OCI-LY7 (cell line): ENCODE data around the gene F7. TPM values are rescaled to one million over a fixed set of nuclear protein-coding genes. Genes with fewer than 3 reads are reported as not detected.

Experiments
- BruUV-seq: library from RNA; stranded (reverse); fragments of 400-500 nt; replicated peaks from 2 replicates; lab custom pipeline; 2021; lab: Mats Ljungman, UMichigan
- CTCF ChIA-PET: fragments of 300-600 bp; sonication (Branson Sonifier 250); formaldehyde crosslinking; loops from one replicate; lab custom pipeline; 2022; ENCODE audit warnings: antibody characterized with exemption; ENCODE audit not compliant: unreplicated experiment; lab: Charles Lee
- POLR2A ChIA-PET: fragments of 300-600 bp; sonication (Branson Sonifier 250); formaldehyde crosslinking; loops from one replicate; lab custom pipeline; 2022; ENCODE audit warnings: antibody characterized with exemption; lab: Charles Lee
- DNase-seq: peaks from one replicate; pipeline ENCODE4 v3.0.0-alpha.2; 2015; ENCODE audit warnings: low spot score
- H2AFZ ChIP-seq: fragments of 200-600 bp; sonication (generic), shearing (Covaris generic); 2 replicates; pipeline ENCODE4 v1.6.1; 2014; ENCODE audit warnings: mild to moderate bottlenecking, antibody characterized with exemption, low read length, moderate library complexity
- H3K27ac ChIP-seq: fragments of 200-600 bp; sonication (generic); 2 replicates; pipeline ENCODE4 v1.5.1; 2014; ENCODE audit warnings: mixed run types, low read depth, mild to moderate bottlenecking, moderate library complexity, low read length, inconsistent platforms; ENCODE audit not compliant: poor library complexity, severe bottlenecking
- H3K36me3 ChIP-seq: fragments of 200-600 bp; sonication (generic); 2 replicates; pipeline ENCODE4 v1.6.1; 2014; ENCODE audit warnings: mild to moderate bottlenecking, antibody characterized with exemption, low read length, moderate library complexity, mixed read lengths; ENCODE audit not compliant: insufficient read depth
- H3K4me1 ChIP-seq: fragments of 200-600 bp; sonication (generic); 2 replicates; pipeline ENCODE4 v1.5.1; 2014; ENCODE audit warnings: mild to moderate bottlenecking, low read length; ENCODE audit not compliant: insufficient read depth, poor library complexity, severe bottlenecking
- H3K4me2 ChIP-seq: fragments of 200-600 bp; sonication (generic); 2 replicates; pipeline ENCODE4 v1.6.1; 2014; ENCODE audit warnings: mild to moderate bottlenecking, low read length
- H3K4me3 ChIP-seq: fragments of 200-600 bp; sonication (generic); 2 replicates; pipeline ENCODE4 v1.5.1; 2014; ENCODE audit warnings: mild to moderate bottlenecking, low read depth, low read length; ENCODE audit not compliant: poor library complexity, severe bottlenecking
- H3K79me2 ChIP-seq: fragments of 200-600 bp; sonication (generic); 2 replicates; pipeline ENCODE4 v1.6.1; 2016; ENCODE audit warnings: low read depth, mild to moderate bottlenecking, low read length, moderate library complexity, mixed read lengths; ENCODE audit not compliant: insufficient read depth
- H3K9me2 ChIP-seq: fragments of 200-600 bp; sonication (generic); 2 replicates; pipeline ENCODE4 v1.6.1; 2016; ENCODE audit warnings: mild to moderate bottlenecking, low read length, mixed read lengths; ENCODE audit not compliant: insufficient read depth
- H3K9me3 ChIP-seq: fragments of 200-600 bp; sonication (generic); 2 replicates; pipeline ENCODE4 v1.6.1; 2014; ENCODE audit warnings: mild to moderate bottlenecking, mixed run types, low read length, mixed read lengths
- H4K20me1 ChIP-seq: fragments of 200-600 bp; sonication (generic); 2 replicates; pipeline ENCODE4 v1.6.1; 2014; ENCODE audit warnings: mild to moderate bottlenecking, antibody characterized with exemption, low read length, moderate library complexity, mixed read lengths; ENCODE audit not compliant: insufficient read depth
- CTCF ChIP-seq: fragments of 200-600 bp; sonication (generic); conservative IDR thresholded peaks from 2 replicates; pipeline ENCODE4 v1.5.1; 2014; ENCODE audit warnings: mild to moderate bottlenecking, antibody characterized with exemption, low read length, moderate library complexity, mixed read lengths
- EZH2phosphoT487 ChIP-seq: fragments of 200-600 bp; sonication (generic); IDR thresholded peaks from 2 replicates; pipeline ENCODE4 v1.6.1; 2018; ENCODE audit warnings: low read depth, borderline replicate concordance, mild to moderate bottlenecking, mixed run types, antibody characterized with exemption, low read length, moderate library complexity, mixed read lengths
- intact Hi-C: fragments of 100-400 bp; cut with micrococcal nuclease; formaldehyde crosslinking; loops from one replicate; pipeline ENCODE4 v1.10.0; 2022; ENCODE audit not compliant: unreplicated experiment
- total RNA-seq, 2 experiments: library from RNA; depleted of rRNA in 1 of 2; stranded (reverse); fragments of >200 nt in 1 of 2; shearing (Covaris generic) in 1 of 2; gene quantifications; 2 replicates each; pipeline ENCODE4 v1.2.3, GENCODE V29; 2014 to 2022

The F7 gene
- total RNA-seq, 2 experiments from 2014 or later = not detected

- DNase-seq = no peak
- TF ChIP-seq EZH2phosphoT487 (no peak), CTCF (no peak)
- no peaks in the 10 kb centered on the region for H3K9me3 ChIP-seq
- H3K79me2 ChIP-seq = no peaks in the 10 kb centered on the region
- ChIA-PET POLR2A (no interaction called here), CTCF (no interaction called here)
- no peaks in the 10 kb centered on the region for H3K9me2 ChIP-seq
- H3K4me2 ChIP-seq = no peak overlapping the region
- H4K20me1 ChIP-seq = no peaks in the 10 kb centered on the region
- no peaks in the 10 kb centered on the region for H3K4me1 ChIP-seq
- H3K4me3 ChIP-seq = no peak overlapping the region
- intact Hi-C loops = no loop called here
- BruUV-seq = no TSS peak
- H3K36me3 ChIP-seq = no peaks in the 10 kb centered on the region
- H3K27ac ChIP-seq = no peak overlapping the region
- H2AFZ ChIP-seq = no peak overlapping the region
Measured at GRCh38 chr13:113145911-113146598, 40.5 kb downstream of the F7 start.

- no TSS peak for BruUV-seq
- Histone ChIP-seq H3K4me1 (no peaks in the 10 kb centered on the region), H3K9me2 (no peaks in the 10 kb centered on the region), H3K36me3 (no peaks in the 10 kb centered on the region), H4K20me1 (no peaks in the 10 kb centered on the region), H3K4me3 (no peak overlapping the region), H3K4me2 (no peak overlapping the region), H2AFZ (no peak overlapping the region), H3K79me2 (no peaks in the 10 kb centered on the region), H3K27ac (no peak overlapping the region), H3K9me3 (no peaks in the 10 kb centered on the region)
- TF ChIP-seq CTCF (no peak), EZH2phosphoT487 (no peak)
- no peak for DNase-seq
- ChIA-PET CTCF (no interaction called here), POLR2A (no interaction called here)
- intact Hi-C loops = no loop called here
Measured at GRCh38 chr13:113146750-113147149, 41.2 kb downstream of the F7 start.

DNA sequence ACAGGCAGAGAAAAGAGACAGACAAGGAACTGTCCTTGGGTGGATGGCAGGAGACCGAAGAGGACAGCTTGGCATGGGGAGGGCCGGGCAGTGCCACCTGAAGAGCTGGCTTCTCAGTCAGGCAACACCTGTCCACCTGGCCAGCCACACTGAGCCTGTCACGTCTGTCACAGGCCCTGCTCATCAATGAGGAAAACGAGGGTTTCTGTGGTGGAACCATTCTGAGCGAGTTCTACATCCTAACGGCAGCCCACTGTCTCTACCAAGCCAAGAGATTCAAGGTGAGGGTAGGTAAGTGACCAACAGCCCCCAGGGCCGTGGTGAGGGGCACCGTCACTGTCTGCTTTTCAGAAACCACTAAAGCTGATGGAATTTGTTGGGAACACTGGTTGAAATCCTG, 41.6 kb downstream of the F7 start:
- CTCF ChIA-PET = no interaction called here

More for the DNA sequence above, 41.6 kb downstream of the F7 start:
- no peaks in the 10 kb centered on the region for H3K9me2 ChIP-seq
- no peak for DNase-seq
- TF ChIP-seq CTCF (no peak), EZH2phosphoT487 (no peak)
- no peak overlapping the region for H3K4me2 ChIP-seq
- no peak overlapping the region for H2AFZ ChIP-seq
- H3K79me2 ChIP-seq = no peaks in the 10 kb centered on the region
- no peaks in the 10 kb centered on the region for H3K9me3 ChIP-seq
- BruUV-seq = no TSS peak
- no peaks in the 10 kb centered on the region for H3K36me3 ChIP-seq
- H3K4me3 ChIP-seq = no peak overlapping the region
- POLR2A ChIA-PET = no interaction called here
- H4K20me1 ChIP-seq = no peaks in the 10 kb centered on the region
- no peaks in the 10 kb centered on the region for H3K4me1 ChIP-seq
- intact Hi-C loops = no loop called here
- H3K27ac ChIP-seq = no peak overlapping the region
